Nephron (organoid): ENCODE measurements around the gene CLCA2.

ENCODE experiments used
- H3K27ac Mint-ChIP-seq, 3 experiments: 2 replicates each; pipeline ENCODE4 v1.8.0; 2020; ENCODE audit warnings: mixed read lengths in 3 of 3, mild to moderate bottlenecking in 2 of 3, moderate library complexity in 1 of 3
- H3K27me3 Mint-ChIP-seq: 2 replicates; pipeline ENCODE4 v1.8.0; 2021; ENCODE audit warnings: low read depth, mild to moderate bottlenecking, moderate library complexity, mixed read lengths
- H3K36me3 Mint-ChIP-seq: 2 replicates; pipeline ENCODE4 v1.8.0; 2020; ENCODE audit warnings: low read depth, mixed read lengths
- H3K4me1 Mint-ChIP-seq: 2 replicates; pipeline ENCODE4 v1.8.0; 2020; ENCODE audit warnings: mixed read lengths
- H3K4me3 Mint-ChIP-seq, 3 experiments: 2 replicates each; pipeline ENCODE4 v1.8.0; 2020; ENCODE audit warnings: mild to moderate bottlenecking in 3 of 3, mixed read lengths in 3 of 3, moderate library complexity in 2 of 3
- H3K9me3 Mint-ChIP-seq: 2 replicates; pipeline ENCODE4 v1.8.0; 2020; ENCODE audit warnings: mixed read lengths
- TF ChIP-seq, protein P1 (sequence below), 3 experiments: fragments of 200-600 bp; sonication (generic); IDR thresholded peaks; one replicate each; pipeline ENCODE4 v1.5.0; 2021; ENCODE audit warnings: antibody characterized with exemption in 3 of 3; ENCODE audit not compliant: unreplicated experiment in 3 of 3

Gene CLCA2

GRCh38 chr1:86395751-86396497 is 28.0 kb upstream of the CLCA2 start, which contains the start of gene ODF2L:
Gene ODF2L (minus strand): TSS chr1:86396323. CDS start chr1:86387027, 9,296 bp downstream.
- H3K4me3 Mint-ChIP-seq = peak within 1 kb of the TSS; percentile 97 to 99 (median 99)
- H3K4me1 Mint-ChIP-seq = peaks cover 29% of the 10 kb centered on the region
- peaks cover 3% of the 10 kb centered on the region for H3K27me3 Mint-ChIP-seq
- peak within 1 kb of the TSS; percentile 94 to 98 (median 98) for H3K27ac Mint-ChIP-seq
- TF ChIP-seq, protein P1, sequence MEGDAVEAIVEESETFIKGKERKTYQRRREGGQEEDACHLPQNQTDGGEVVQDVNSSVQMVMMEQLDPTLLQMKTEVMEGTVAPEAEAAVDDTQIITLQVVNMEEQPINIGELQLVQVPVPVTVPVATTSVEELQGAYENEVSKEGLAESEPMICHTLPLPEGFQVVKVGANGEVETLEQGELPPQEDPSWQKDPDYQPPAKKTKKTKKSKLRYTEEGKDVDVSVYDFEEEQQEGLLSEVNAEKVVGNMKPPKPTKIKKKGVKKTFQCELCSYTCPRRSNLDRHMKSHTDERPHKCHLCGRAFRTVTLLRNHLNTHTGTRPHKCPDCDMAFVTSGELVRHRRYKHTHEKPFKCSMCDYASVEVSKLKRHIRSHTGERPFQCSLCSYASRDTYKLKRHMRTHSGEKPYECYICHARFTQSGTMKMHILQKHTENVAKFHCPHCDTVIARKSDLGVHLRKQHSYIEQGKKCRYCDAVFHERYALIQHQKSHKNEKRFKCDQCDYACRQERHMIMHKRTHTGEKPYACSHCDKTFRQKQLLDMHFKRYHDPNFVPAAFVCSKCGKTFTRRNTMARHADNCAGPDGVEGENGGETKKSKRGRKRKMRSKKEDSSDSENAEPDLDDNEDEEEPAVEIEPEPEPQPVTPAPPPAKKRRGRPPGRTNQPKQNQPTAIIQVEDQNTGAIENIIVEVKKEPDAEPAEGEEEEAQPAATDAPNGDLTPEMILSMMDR (IDR thresholded peaks at IDR 0.05; ENCODE audit: unreplicated experiment in 3 of 3) = no peak
- peaks cover 21% of the 10 kb centered on the region for H3K36me3 Mint-ChIP-seq
- peaks cover 4% of the 10 kb centered on the region for H3K9me3 Mint-ChIP-seq

DNA sequence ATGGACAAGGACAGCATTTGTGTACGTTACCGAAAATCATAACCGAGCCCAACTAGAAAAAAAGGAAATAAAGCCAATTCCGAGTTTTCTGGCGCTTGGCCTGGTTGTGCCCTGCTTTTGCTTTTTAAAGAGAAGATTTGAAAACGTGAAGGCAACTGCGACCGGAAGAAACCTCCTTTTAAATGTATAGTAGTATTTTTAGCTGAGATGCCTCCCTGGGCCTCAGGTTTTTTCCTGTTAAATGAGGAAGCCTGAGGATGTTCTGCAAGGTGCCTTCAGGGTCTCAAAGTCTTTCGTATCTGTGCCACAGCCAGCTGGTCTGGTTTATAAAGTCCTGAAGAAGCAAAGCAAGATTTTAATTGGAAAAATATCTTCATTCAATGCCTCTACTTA is 27.5 kb upstream of the CLCA2 start:
- H3K27ac Mint-ChIP-seq = peak overlapping the region; percentile 94 to 98 (median 98)
- TF ChIP-seq, protein P1 (IDR thresholded peaks at IDR 0.05; ENCODE audit: unreplicated experiment in 3 of 3) = no peak
- H3K4me3 Mint-ChIP-seq = peak overlapping the region; percentile 97 to 99 (median 99)
- peaks cover 29% of the 10 kb centered on the region for H3K4me1 Mint-ChIP-seq
- peaks cover 16% of the 10 kb centered on the region for H3K36me3 Mint-ChIP-seq
- peaks cover under 1% of the 10 kb centered on the region for H3K9me3 Mint-ChIP-seq
- peaks cover 5% of the 10 kb centered on the region for H3K27me3 Mint-ChIP-seq

DNA sequence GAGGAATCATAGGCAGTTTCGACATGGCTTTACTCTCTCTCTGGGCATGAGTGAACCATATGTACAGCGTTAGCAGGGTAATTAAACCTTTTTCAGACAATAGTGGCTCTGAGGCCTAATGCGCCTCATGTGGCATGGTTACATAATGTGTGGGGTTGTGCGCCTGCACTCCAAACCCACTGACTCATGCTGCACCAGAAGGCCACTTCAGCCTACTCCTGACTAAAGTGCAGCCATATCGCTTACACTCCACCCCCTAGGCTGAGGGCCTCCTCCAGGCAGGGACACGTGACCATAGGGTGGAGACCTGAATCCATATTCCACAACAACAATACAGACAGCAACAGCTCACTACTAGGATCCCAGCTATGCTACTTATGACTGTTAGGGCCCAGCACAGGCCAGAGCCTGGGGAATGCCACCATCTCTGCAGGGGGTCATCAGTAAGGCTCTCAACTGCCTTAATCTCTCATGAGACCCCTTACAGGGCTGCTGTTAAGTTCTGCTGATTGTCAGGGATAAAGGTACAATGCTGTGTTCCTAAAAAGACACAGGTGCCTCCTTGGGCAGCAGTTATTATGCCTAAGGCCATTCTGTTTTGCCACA is 14.5 kb upstream of the CLCA2 start:
- H3K4me3 Mint-ChIP-seq = no peak overlapping the region
- H3K9me3 Mint-ChIP-seq = no peaks in the 10 kb centered on the region
- TF ChIP-seq, protein P1 (IDR thresholded peaks at IDR 0.05; ENCODE audit: unreplicated experiment in 3 of 3) = no peak
- no peaks in the 10 kb centered on the region for H3K4me1 Mint-ChIP-seq
- no peak overlapping the region for H3K27ac Mint-ChIP-seq
- no peaks in the 10 kb centered on the region for H3K36me3 Mint-ChIP-seq
- H3K27me3 Mint-ChIP-seq = peaks cover 3% of the 10 kb centered on the region

DNA sequence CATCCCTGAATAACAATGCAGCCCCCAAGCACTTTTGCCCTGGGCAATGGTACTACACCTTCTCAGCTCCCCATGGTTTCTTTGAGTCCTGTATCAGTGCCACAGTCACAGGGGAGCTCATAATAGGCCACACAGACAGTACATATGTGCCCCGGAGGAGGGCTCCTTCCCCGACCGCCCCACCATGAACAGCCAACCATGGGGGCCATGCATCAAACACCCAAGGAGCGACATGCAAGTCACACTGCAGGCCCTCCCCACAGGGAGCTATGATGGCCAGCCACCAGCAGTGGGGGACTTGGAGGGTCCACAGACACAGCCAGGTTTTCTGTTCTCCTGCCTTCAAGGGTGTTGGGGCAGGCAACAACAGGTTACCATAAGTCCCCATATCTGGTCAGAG is 13.1 kb upstream of the CLCA2 start:
- Mint-ChIP-seq H3K9me3 (no peaks in the 10 kb centered on the region), H3K36me3 (no peaks in the 10 kb centered on the region), H3K27ac (no peak overlapping the region), H3K27me3 (peaks cover 3% of the 10 kb centered on the region), H3K4me3 (no peak overlapping the region), H3K4me1 (no peaks in the 10 kb centered on the region)
- TF ChIP-seq, protein P1 (IDR thresholded peaks at IDR 0.05; ENCODE audit: unreplicated experiment in 3 of 3) = no peak

- H3K36me3 Mint-ChIP-seq = no peaks in the 10 kb centered on the region
- no peaks in the 10 kb centered on the region for H3K4me1 Mint-ChIP-seq
- H3K27me3 Mint-ChIP-seq = peaks cover 3% of the 10 kb centered on the region
- H3K27ac Mint-ChIP-seq = no peak overlapping the region
- H3K9me3 Mint-ChIP-seq = no peaks in the 10 kb centered on the region
- no peak overlapping the region for H3K4me3 Mint-ChIP-seq
- TF ChIP-seq, protein P1 (IDR thresholded peaks at IDR 0.05; ENCODE audit: unreplicated experiment in 3 of 3) = no peak
These were observed 7.6 kb upstream of the CLCA2 start for GRCh38 chr1:86416343-86416742.
